ENCODE results near the gene ENKD1.
A peak's percentile ranks its signal among the peaks of the same experiment; 100 is the strongest.

GRCh38 chr16:67666559-67667452 lies at the start of gene ENKD1, which contains the start of gene C16orf86:
- no peak for TF ChIP-seq CTCF (IDR thresholded peaks at IDR 0.05)
- TF ChIP-seq EZH2 (IDR thresholded peaks at IDR 0.05) = peak; percentile 15
